GM18951 (cell line): ENCODE data around the gene BCAS3.
"Not testable (repeated sequence)": the region's sequence is repeated elsewhere in the genome, so short reads cannot be mapped to it uniquely, and the experiment has no call there.

Source experiments
- POLR2A ChIP-seq: IDR thresholded peaks from 4 replicates; pipeline ENCODE4 v1.6.1; 2011; ENCODE audit warnings: mild to moderate bottlenecking; ENCODE audit not compliant: insufficient read length, insufficient read depth; ENCODE audit errors: extremely low read depth
- in situ Hi-C: fragments of 300-500 bp; cut with MboI; formaldehyde crosslinking; loops from one replicate; pipeline ENCODE4 v1.12.0; 2022; ENCODE audit warnings: low sequenced_read_pairs, mixed read lengths, inconsistent platforms; ENCODE audit not compliant: unreplicated experiment

The BCAS3 gene

DNA sequence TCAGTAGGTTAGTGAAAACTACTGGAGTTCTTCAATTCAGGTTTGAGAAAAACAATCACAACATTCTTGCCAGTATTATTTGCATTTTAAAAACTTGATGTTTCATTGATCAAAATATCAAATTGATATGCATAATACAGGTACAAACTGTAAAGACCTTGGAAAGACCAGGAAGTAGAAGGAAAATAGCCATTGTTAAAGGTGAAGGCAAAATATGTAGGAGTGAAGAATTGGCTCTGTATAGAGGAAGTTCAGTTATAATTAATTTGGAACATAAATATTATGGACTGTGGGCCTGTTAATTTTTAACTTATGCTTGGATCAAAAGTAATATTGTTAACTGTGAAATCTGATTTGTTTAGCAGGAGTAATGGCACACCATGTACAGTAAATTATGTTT is 112.6 kb downstream of the BCAS3 start:
- in situ Hi-C loops, result no loop called here
- no peak for TF ChIP-seq POLR2A

DNA sequence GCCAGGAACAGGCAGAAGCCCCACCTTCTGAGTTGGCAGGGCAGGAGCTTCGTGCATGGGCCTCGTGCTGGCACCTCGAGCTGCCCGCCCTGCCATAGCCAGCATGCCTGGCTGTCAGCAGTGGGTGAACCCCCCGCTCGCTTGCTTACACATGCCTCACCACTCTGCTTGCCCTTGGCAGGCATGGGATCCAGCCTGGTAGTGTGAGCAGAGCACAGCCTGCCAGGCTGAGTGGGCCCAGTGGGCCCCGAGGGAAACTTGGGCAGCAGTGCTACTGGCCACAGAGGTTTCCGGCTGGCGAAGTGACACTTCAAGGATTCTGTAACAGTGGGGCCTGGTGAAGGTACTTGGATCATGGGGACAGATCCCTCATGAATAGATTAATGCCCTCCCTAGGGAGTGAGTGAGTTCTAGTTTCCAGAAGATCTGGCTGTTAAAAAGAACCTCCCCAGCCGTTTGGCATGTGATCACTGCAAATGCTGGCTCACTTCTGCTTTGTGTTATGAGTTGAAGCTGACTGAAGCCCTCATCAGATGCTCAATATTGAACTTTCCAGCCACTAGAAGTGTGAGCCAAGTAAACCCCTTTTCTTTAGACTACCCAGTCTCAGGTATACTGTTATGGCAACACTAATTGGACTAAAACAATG is 114.7 kb downstream of the BCAS3 start:
- no peak for TF ChIP-seq POLR2A
- in situ Hi-C loops, result no loop called here

DNA sequence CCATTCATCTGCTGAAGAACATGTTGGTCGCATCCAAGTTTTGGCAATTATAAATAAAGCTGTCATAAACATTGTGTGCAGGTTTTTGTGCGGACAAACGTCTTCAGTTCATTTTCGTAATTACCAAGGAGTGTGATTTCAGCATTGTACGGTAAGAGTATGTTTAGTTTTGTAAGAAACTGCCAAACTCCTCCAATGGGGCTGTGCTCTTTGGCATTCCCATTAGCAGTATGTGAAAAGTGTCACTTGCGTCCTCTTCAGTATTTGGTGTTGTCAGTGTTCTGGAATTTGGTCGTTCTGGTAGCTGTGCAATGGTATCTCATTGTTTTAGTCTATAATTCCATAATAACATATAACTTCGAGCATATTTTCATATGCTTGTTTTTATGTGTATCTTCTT is 120.9 kb downstream of the BCAS3 start:
- no peak for TF ChIP-seq POLR2A
- in situ Hi-C loops, result no loop called here

DNA sequence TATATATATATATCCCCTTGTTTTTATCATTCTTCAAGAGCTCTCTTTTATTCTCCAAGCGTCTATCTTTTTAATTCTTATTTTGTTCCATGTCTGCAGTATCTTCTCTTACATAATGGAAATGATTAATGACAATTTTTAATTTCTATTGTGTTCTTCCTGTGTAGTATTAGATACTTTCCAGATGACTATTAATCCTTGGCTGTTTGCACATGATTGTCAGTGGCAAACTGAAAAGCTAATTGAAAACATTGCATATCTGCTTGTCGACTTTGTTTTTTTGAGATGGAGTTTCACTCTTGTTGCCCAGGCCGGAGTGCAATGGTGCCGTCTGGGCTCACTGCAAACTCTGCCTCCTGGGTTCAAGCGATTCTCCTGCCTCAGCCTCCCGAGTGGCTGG is 124.7 kb downstream of the BCAS3 start:
- in situ Hi-C loops, result no loop called here
- no peak for TF ChIP-seq POLR2A

DNA sequence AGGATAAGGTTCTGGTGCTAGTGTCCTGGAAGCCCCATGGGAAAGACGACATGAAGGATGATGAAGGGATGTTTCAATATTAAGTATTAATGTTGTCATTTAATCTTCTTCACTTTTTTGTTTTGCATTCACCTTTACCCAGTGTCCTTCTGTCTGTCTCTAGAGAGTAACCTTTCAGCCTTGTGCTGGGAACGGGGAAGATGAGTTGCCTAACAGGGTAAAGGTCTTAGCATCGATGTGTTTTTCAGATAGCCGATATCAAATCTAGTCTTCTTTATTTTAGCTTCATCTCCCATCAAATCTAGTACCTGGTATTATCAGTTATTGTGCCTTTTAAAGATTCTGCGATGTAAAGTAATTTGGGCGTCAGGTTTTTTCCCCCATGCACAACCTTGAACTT is 125.4 kb downstream of the BCAS3 start:
- TF ChIP-seq POLR2A, result no peak
- in situ Hi-C loops, result no loop called here

DNA sequence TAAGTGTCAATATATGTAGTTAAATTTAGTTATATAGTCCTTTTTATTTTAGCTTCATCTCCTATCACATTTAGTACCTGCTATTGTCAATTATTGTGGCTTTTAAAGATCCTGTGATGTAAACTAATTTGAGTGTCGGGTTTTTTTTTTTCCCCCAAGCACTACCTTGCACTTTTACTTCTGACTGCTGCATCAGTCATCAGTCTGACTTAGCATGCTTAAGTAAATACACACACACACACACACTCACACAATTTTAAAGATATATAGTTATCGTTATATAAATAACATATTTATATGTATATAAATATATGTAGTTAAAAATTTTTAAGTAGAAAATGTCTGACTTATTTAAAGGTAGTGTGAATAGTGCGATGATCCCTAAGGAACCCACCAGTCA is 127.2 kb downstream of the BCAS3 start:
- in situ Hi-C loops, result no loop called here
- TF ChIP-seq POLR2A, result no peak

DNA sequence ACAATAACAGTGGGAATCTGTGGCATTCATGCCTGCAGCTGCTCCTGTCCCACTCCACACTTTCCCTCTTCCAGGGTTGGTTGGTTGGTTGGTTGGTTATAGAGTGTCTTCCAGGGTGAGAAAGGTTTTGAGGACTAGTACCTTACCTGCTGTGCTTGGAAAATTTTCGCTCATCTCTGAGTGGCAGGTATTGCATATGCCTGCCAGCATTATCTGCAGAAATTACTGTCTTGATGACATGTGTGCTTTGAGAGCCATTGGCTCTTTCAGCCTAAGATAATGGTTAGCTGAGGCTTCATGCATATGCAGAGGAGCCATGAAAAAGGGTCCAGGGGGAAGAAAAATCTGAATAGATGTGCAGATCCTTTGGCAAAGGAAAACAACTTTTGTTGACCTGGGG is 131.8 kb downstream of the BCAS3 start:
- no peak for TF ChIP-seq POLR2A
- in situ Hi-C loops, result no loop called here

DNA sequence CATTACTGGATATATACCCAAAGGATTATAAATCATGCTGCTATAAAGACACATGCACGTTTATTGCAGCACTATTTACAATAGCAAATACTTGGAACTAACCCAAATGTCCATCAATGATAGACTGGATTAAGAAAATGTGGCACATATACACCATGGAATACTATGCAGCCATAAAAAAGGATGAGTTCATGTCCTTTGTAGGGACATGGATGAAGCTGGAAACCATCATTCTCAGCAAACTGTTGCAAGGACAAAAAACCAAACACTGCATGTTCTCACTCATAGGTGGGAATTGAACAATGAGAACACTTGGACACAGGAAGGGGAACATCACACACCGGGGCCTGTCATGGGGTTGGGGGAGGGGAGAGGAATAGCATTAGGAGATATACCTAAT is 137.3 kb downstream of the BCAS3 start:
- in situ Hi-C loops, result not testable (repeated sequence)

DNA sequence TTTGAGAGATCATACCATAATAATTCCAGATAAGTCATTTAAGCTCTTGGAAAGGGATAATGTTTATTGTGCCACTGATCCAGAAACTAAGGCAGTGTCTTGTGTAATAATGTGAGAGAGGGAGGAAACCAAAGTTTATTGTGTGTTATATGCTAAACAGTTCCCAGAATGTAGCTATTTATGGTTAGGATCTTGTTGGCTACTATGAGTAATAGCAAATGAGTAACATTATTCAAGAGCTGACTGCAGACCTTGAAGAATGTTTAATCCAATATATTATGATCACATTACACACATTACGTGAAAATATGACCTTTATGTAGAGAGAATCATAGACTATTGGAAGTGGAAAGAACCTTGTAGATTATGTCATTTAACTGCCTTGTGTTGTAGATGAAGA is 139.5 kb downstream of the BCAS3 start:
- in situ Hi-C loops, result no loop called here
- TF ChIP-seq POLR2A, result no peak

DNA sequence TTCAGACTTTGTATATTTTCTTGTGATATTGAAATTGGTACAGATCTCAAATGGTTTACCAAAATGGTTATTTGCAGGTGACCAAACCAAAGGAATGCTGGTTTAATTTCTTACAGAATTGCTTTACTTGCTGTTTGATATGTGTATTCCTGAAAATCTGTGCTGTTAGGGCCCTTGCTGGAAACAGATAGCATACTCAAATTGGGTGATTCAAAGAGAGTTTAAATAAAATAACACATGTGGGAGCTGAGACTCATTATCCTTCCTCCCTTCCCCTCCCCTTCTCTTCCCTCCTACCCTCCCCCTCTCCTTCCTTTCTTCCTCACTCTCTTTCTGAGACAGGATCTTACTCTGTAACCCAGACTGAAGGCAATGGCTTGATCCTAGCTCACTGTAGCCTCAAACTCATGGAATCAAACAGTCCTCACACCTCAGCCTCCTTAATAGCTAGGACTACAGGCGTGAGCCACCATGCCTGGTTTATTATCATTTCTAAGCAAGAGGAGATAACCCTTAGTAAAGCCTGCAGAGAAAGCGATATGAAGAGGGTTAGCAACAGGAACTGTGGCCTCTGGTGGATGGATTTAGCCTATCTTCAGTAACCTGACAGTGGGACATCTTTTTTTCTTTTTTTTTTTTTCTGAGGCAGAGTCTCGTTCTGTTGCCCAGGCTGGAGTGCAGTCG is 141.9 kb downstream of the BCAS3 start:
- no peak for TF ChIP-seq POLR2A
- in situ Hi-C loops, result no loop called here

DNA sequence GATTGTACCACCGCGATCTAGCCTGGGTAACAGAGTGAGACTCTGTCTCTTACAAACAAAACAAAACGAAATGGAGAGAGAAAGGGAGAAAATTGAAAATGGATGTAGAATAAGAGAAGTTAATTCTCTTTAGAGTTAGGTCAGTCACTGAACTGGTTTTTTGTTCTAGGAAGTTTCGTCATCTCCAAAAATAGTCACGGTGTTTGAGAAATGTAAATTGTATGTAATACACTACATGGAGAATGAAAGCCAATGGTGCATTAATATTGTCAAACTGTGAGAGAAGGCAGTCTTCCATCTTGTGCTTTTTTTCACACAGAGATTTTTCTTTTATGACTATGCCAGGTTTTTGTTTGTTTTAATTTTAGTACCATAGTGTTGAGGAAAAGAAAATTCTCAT is 145.9 kb downstream of the BCAS3 start:
- in situ Hi-C loops, result no loop called here

DNA sequence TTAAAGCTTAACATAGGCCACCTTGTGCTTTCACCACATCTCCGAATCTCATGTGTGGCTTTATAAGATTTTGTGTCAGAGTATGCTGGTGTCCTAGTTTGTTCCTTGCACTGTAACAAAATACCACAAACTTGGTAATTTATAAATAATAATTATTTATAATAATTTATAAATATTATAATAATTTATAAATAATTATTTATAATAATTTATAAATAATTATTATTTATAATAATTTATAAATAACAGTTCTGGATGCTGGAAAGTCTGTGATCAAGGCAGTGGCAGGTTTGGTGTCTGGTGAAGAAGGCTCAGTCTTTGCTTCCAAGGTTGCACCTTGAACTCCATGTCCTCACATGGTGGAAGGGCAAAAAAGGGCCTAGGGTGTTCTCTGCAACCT is 147.7 kb downstream of the BCAS3 start:
- TF ChIP-seq POLR2A, result no peak
- in situ Hi-C loops, result no loop called here

More for the DNA sequence above, 145.9 kb downstream of the BCAS3 start:
- no peak for TF ChIP-seq POLR2A

DNA sequence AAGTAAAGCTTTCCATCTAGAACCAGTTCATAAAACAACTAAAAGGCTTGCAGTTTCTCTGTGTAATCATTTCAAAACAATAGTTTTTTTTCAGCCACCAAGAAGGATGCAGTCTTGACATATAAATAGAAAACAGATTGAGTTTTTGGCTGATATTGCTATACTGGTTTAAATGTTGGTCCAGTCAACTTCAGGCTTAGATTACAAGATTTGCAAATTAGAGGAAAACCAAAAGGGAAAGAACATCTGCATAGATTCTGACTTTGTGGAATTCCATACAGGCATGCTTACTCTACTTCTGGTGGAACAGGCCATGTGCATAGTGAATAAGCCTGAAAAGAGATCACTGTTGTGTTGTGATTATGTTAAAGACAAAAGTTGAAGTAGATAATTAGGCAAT is 150.3 kb downstream of the BCAS3 start:
- in situ Hi-C loops, result no loop called here
- no peak for TF ChIP-seq POLR2A

DNA sequence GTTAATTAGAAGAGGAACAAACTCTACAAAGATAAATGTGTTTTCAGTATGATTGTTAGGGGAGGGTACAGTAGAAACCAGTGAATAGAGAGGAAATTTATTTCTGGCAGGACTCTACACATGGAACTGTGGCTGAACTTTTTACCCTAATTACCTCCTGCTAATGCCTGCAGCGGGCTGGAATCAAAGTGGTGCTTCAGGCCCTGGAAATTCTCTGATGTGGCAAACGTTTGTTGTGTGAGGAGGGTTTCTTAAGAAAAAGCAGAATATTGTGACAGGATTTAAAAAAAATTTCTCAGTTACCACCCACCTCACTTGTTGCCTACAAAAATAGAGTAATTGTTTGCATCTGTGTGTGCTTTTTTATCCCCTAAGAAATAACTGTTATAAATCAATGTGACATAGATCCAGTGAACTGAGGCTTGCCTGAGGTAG is 154.5 kb downstream of the BCAS3 start:
- TF ChIP-seq POLR2A, result no peak
- in situ Hi-C loops, result no loop called here

DNA sequence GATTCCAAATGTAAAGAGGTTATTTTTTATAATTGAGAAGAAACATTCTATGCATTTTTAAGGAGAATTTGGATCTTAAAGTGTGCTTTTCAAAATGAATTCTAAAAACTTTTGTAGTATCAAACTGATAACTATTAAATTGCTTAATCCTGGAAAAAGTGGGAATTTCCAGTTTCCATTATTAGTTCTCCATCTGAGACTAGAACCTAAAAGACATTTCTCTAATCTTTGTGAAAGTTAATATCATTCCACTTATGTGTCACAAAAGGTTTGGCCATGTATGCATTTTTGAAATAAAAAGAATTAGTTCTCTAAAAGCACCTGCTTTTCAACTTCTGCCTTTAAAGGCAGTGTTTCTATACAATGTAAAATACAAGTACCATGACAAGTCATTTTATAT is 155.0 kb downstream of the BCAS3 start:
- in situ Hi-C loops, result no loop called here

DNA sequence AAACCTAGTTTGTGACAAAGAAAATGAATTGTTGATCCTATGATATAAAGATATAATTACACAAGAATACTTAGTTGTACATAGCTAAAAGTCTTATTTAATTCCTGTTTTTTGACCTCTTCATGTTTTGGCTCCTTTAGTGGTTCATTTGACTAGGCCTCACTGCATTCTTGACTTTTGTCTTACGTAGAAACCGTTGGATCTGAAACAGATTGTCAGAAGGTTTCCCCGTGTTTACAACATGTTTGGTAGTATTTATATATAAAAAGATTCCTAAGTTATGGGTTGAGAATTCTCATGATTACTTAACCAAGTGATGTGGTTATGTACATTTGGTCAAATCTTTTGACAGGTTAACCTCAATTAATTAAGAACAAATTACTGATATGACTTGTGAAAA is 162.8 kb downstream of the BCAS3 start:
- in situ Hi-C loops, result no loop called here
- TF ChIP-seq POLR2A, result no peak

More for the DNA sequence above, 155.0 kb downstream of the BCAS3 start:
- TF ChIP-seq POLR2A, result no peak
